B cell (primary cell): ENCODE data around the gene UBQLN4. TPM values are rescaled to one million over a fixed set of nuclear protein-coding genes. Genes with fewer than 3 reads are reported as not detected.

Experiments used
- ATAC-seq: fragments of 200-7000 bp; cut with Tn5 transposase; one replicate; pipeline ENCODE4 v1.10.0; 2021; ENCODE audit warnings: low read depth, mild to moderate bottlenecking, moderate number of reproducible peaks, moderate library complexity
- CTCF ChIA-PET: fragments of 350-600 bp; sonication (Branson Sonifier 250); formaldehyde crosslinking; loops from one replicate; lab custom pipeline; 2021; ENCODE audit warnings: antibody characterized with exemption, inconsistent platforms; lab: Charles Lee
- POLR2A ChIA-PET: fragments of 350-600 bp; sonication (Branson Sonifier 250); formaldehyde crosslinking; loops from one replicate; lab custom pipeline; 2021; ENCODE audit warnings: antibody characterized with exemption; lab: Charles Lee
- DNase-seq: peaks from one replicate; pipeline ENCODE4 v3.0.0; 2013
- H2AFZ ChIP-seq: 2 replicates; pipeline ENCODE4 v1.6.1; 2012; ENCODE audit warnings: mild to moderate bottlenecking, low read depth, low read length; ENCODE audit not compliant: insufficient read depth, poor library complexity, severe bottlenecking
- H3K27ac ChIP-seq, 2 donors: 1 replicate in 1 of 2; 2 replicates in 1 of 2; pipeline ENCODE4 v1.5.1; 2012 to 2013; ENCODE audit warnings: low read length in 2 of 2, mild to moderate bottlenecking in 2 of 2, moderate library complexity in 1 of 2
- H3K27me3 ChIP-seq, 4 experiments: fragments of 200-600 bp in 1 of 4; sonication (generic) in 1 of 4; replicated peaks in 1 of 4; 1 replicate in 2 of 4; 2 replicates in 2 of 4; pipeline versions ENCODE4 v1.6.1 to v1.7.0; 2013 to 2016; ENCODE audit warnings: low read length in 3 of 4, mild to moderate bottlenecking in 2 of 4, mixed read lengths in 1 of 4, moderate library complexity in 1 of 4; ENCODE audit not compliant: insufficient read depth in 4 of 4, control insufficient read depth in 3 of 4; ENCODE audit errors: control extremely low read depth in 1 of 4
- H3K36me3 ChIP-seq, 2 experiments: replicated peaks in 1 of 2; 1 replicate in 1 of 2; 2 replicates in 1 of 2; pipeline versions ENCODE4 v1.6.1 to v1.7.1; 2013; ENCODE audit warnings: low read length in 1 of 2; ENCODE audit not compliant: insufficient read depth in 2 of 2, control insufficient read depth in 1 of 2; ENCODE audit errors: control extremely low read depth in 1 of 2, extremely low read depth in 1 of 2
- H3K4me1 ChIP-seq, 2 donors: fragments of 200-600 bp in 1 of 2; sonication (generic) in 1 of 2; 1 replicate in 1 of 2; 2 replicates in 1 of 2; pipeline versions ENCODE4 v1.5.1 to v1.6.1; 2013 to 2017; ENCODE audit warnings: low read length in 2 of 2; ENCODE audit not compliant: control insufficient read depth in 2 of 2, insufficient read depth in 2 of 2
- H3K4me2 ChIP-seq: replicated peaks from 2 replicates; pipeline ENCODE3; 2012; ENCODE audit warnings: mild to moderate bottlenecking, low read depth, low read length; ENCODE audit not compliant: poor library complexity, severe bottlenecking
- H3K4me3 ChIP-seq, 5 experiments: fragments of 200-600 bp in 1 of 5; sonication (generic) in 1 of 5; 1 replicate in 3 of 5; 2 replicates in 2 of 5; pipeline versions ENCODE4 v1.5.1 to v1.7.0; 2011 to 2016; ENCODE audit warnings: low read length in 4 of 5, mild to moderate bottlenecking in 4 of 5, low read depth in 2 of 5, control low read depth in 1 of 5, moderate library complexity in 1 of 5; ENCODE audit not compliant: insufficient read depth in 1 of 5; ENCODE audit errors: control extremely low read depth in 1 of 5, extremely low read depth in 1 of 5
- H3K79me2 ChIP-seq: fragments of 200-600 bp; sonication (generic); one replicate; pipeline ENCODE4 v1.6.0; 2016; ENCODE audit warnings: low read length; ENCODE audit not compliant: control insufficient read depth, insufficient read depth
- H3K9ac ChIP-seq: fragments of 200-600 bp; sonication (generic); 2 replicates; pipeline ENCODE4 v1.6.1; 2017; ENCODE audit warnings: mild to moderate bottlenecking, low read length, moderate library complexity
- H3K9me3 ChIP-seq, 3 donors: one replicate each; pipeline versions ENCODE4 v1.6.1 to v1.7.1; 2013; ENCODE audit warnings: low read length in 2 of 3; ENCODE audit not compliant: control insufficient read depth in 2 of 3, insufficient read depth in 1 of 3; ENCODE audit errors: control extremely low read depth in 1 of 3
- H4K20me1 ChIP-seq: 2 replicates; pipeline ENCODE4 v1.6.0; 2012; ENCODE audit warnings: mild to moderate bottlenecking, low read length; ENCODE audit not compliant: insufficient read depth, control insufficient read depth, poor library complexity, severe bottlenecking
- H3K27ac Mint-ChIP-seq: one replicate; pipeline ENCODE4 v1.8.0; 2021; ENCODE audit warnings: mixed read lengths
- H3K27me3 Mint-ChIP-seq: one replicate; pipeline ENCODE4 v1.8.0; 2021; ENCODE audit warnings: mixed read lengths
- H3K4me1 Mint-ChIP-seq: one replicate; pipeline ENCODE4 v1.8.0; 2021; ENCODE audit warnings: mixed read lengths
- H3K4me3 Mint-ChIP-seq: one replicate; pipeline ENCODE4 v1.8.0; 2021; ENCODE audit warnings: mixed read lengths
- H3K9me3 Mint-ChIP-seq: one replicate; pipeline ENCODE4 v1.8.0; 2022; ENCODE audit warnings: mixed read lengths; ENCODE audit not compliant: insufficient read depth
- EZH2 ChIP-seq: IDR thresholded peaks from 2 replicates; pipeline ENCODE4 v1.6.1; 2012; ENCODE audit warnings: borderline replicate concordance, low read depth, mild to moderate bottlenecking, moderate library complexity, low read length; ENCODE audit not compliant: insufficient read depth, poor library complexity, severe bottlenecking
- WGBS: methylation state at CpG from one replicate; pipeline ENCODE4 v1.1.5; 2013; ENCODE audit warnings: missing lambda C conversion rate; ENCODE audit not compliant: insufficient coverage; 5-methylcytosine and 5-hydroxymethylcytosine counted together
- intact Hi-C: fragments of 100-400 bp; cut with micrococcal nuclease; formaldehyde crosslinking; loops from one replicate; pipeline ENCODE4 v1.10.0; 2022
- polyA plus RNA-seq: library from polyadenylated mRNA; depleted of rRNA; stranded (reverse); fragments of >200 nt; gene quantifications from 2 replicates; pipeline ENCODE4 v1.2.3, GENCODE V29; 2012
- total RNA-seq, 2 donors: library from RNA; stranded (reverse); fragments of 120-200 nt in 1 of 2; gene quantifications; 1 replicate in 1 of 2; 2 replicates in 1 of 2; pipeline versions ENCODE4 v1.2.3 to v1.2.4, GENCODE V29; 2013 to 2022
- TF ChIP-seq, protein P1 (sequence below): fragments of 200-600 bp; IDR thresholded peaks from one replicate; pipeline ENCODE4 v1.8.0; 2022; ENCODE audit warnings: antibody characterized with exemption, mild to moderate bottlenecking

The UBQLN4 gene
- total and polyA plus RNA-seq, 2 donors (not counting 1 experiment from before 2014, with no cell fraction given), result 20.9 to 39.0 TPM

DNA sequence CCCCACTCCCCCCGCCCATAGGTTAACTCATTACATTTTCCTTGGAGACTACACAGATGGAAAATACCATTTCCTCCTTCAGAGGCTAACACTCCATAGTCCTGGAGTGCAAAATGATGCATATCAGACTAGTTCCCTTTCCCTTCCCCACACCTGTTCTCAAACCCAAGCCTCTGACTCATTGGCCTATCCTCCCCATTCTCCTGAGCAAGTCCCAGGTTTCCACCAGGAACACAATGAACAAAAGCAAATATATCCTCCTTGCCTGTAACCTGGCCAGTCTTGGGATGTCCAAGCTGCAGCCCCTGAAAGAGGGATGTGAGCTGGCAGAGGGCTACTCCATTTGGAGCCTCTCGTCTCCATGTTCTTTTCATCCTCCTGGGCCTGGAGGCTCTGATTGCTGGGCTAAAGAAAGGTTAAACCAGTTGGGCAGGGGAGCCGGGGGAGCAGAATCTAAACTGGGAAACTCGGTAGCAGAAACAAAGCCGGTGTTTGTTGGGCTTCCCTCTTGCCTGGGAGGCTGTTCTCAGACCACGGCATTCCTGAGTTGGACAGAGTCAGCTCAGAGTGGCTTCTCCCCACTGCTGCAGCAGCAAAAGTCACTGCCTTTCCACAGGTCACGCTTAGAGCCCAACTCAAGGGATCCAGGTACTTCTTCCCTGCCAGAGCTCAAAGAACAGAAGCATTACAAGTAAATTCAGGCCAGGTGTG, 46.8 kb downstream of the UBQLN4 start:
- Histone ChIP-seq H3K27ac (no peak overlapping the region), H3K79me2 (no peaks in the 10 kb centered on the region), H3K4me1 (peaks cover 0 to under 1% of the 10 kb centered on the region in 2 donors), H3K27me3 (no peaks in the 10 kb centered on the region), H4K20me1 (no peaks in the 10 kb centered on the region), H3K4me2 (no peak overlapping the region), H3K4me3 (no peak overlapping the region), H2AFZ (no peak overlapping the region), H3K36me3 (peaks cover 5 to 34% of the 10 kb centered on the region in 2 experiments), H3K9ac (no peak overlapping the region), H3K9me3 (no peaks in the 10 kb centered on the region)
- Mint-ChIP-seq H3K4me1 (peaks cover 4% of the 10 kb centered on the region), H3K9me3 (no peaks in the 10 kb centered on the region), H3K4me3 (no peak overlapping the region), H3K27me3 (no peaks in the 10 kb centered on the region), H3K27ac (no peak overlapping the region)
- intact Hi-C loops, result no loop called here
- DNase-seq, result no peak
- ATAC-seq, result no peak
- 96% methylated on average over 5 of the region's 7 CpGs for WGBS
- ChIA-PET CTCF (interaction anchor here (0.6 kb wide), 1 partner anchor 31 kb away, joined by 3 read pairs; no protein-coding TSS in a partner anchor), POLR2A (no interaction called here)
- TF ChIP-seq, protein P1, sequence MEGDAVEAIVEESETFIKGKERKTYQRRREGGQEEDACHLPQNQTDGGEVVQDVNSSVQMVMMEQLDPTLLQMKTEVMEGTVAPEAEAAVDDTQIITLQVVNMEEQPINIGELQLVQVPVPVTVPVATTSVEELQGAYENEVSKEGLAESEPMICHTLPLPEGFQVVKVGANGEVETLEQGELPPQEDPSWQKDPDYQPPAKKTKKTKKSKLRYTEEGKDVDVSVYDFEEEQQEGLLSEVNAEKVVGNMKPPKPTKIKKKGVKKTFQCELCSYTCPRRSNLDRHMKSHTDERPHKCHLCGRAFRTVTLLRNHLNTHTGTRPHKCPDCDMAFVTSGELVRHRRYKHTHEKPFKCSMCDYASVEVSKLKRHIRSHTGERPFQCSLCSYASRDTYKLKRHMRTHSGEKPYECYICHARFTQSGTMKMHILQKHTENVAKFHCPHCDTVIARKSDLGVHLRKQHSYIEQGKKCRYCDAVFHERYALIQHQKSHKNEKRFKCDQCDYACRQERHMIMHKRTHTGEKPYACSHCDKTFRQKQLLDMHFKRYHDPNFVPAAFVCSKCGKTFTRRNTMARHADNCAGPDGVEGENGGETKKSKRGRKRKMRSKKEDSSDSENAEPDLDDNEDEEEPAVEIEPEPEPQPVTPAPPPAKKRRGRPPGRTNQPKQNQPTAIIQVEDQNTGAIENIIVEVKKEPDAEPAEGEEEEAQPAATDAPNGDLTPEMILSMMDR, result no peak
- no peak for TF ChIP-seq EZH2

- intact Hi-C loops, result no loop called here
- H3K4me1 Mint-ChIP-seq, result no peaks in the 10 kb centered on the region
- peaks cover 0 to 16% of the 10 kb centered on the region in 2 experiments for H3K36me3 ChIP-seq
- no peak for DNase-seq
- H3K27ac ChIP-seq, result no peak overlapping the region
- no peak overlapping the region for H2AFZ ChIP-seq
- TF ChIP-seq, protein P1, result no peak
- no peak for TF ChIP-seq EZH2
- H3K9ac ChIP-seq, result no peak overlapping the region
- H3K4me3 Mint-ChIP-seq, result no peak overlapping the region
- no peak overlapping the region for H3K27ac Mint-ChIP-seq
- no peak overlapping the region for H3K4me3 ChIP-seq
- no peaks in the 10 kb centered on the region for H3K27me3 Mint-ChIP-seq
- no peaks in the 10 kb centered on the region for H4K20me1 ChIP-seq
- no peaks in the 10 kb centered on the region for H3K4me1 ChIP-seq
- H3K79me2 ChIP-seq, result no peaks in the 10 kb centered on the region
- H3K27me3 ChIP-seq, result no peaks in the 10 kb centered on the region
- H3K9me3 ChIP-seq, result no peaks in the 10 kb centered on the region
- ChIA-PET CTCF (no interaction called here), POLR2A (no interaction called here)
- WGBS, result 66% methylated on average over 3 of the region's 4 CpGs
- H3K4me2 ChIP-seq, result no peak overlapping the region
- no peaks in the 10 kb centered on the region for H3K9me3 Mint-ChIP-seq
- ATAC-seq, result no peak
These were observed 48.6 kb downstream of the UBQLN4 start for GRCh38 chr1:156004843-156005584.
